Measurements from ENCODE around the gene EFNA1. TPM values are rescaled to one million over a fixed set of nuclear protein-coding genes. Genes with fewer than 3 reads are reported as not detected.

EFNA1 gene
- total and polyA plus RNA-seq, 2 donors (not counting 3 experiments of a cell fraction or from before 2014, with no cell fraction given), result 107 to 289 TPM

GRCh38 chr1:155127967-155128754, 485 bp downstream of the EFNA1 start:
- H3K36me3 ChIP-seq (ENCODE audit: control insufficient read depth in 2 of 2, extremely low read depth in 1 of 2, insufficient read depth in 2 of 2, low read length in 2 of 2), result peaks cover 10 to 19% of the 10 kb centered on the region in 2 experiments
- ChIA-PET POLR2A (interaction anchor here (0.9 kb wide), 1 partner anchor 39 kb away, joined by 4 read pairs; no protein-coding TSS in a partner anchor), CTCF (interaction anchor here (1.0 to 15.5 kb wide), 8 partner anchors 10 to 65 kb away, joined by 3 to 204 read pairs (median 6); partner anchors contain the start of gene KRTCAP2)
- no peaks in the 10 kb centered on the region for H3K9me1 ChIP-seq (replicated peaks; ENCODE audit: control insufficient read depth, extremely low read depth, insufficient read depth, low read length)
- FAIRE-seq, result no peak
- H2AFZ ChIP-seq (ENCODE audit: low read depth, low read length), result peak overlapping the region; percentile 30
- H3K4me2 ChIP-seq (ENCODE audit: insufficient read depth, low read length), result peak overlapping the region; percentile 87
- peak overlapping the region; percentile 68 for H3K27ac ChIP-seq (ENCODE audit: insufficient read depth, low read depth, low read length)
- TF ChIP-seq GATA2 (IDR thresholded peaks at IDR 0.05; ENCODE audit: insufficient read depth, insufficient read length, low read depth, low read length) (no peak), MYC (IDR thresholded peaks at IDR 0.05; ENCODE audit: low read depth, low read length) (no peak), EZH2 (IDR thresholded peaks at IDR 0.05; ENCODE audit: borderline replicate concordance, low read depth, low read length, severe bottlenecking) (no peak), POLR2AphosphoS5 (IDR thresholded peaks at IDR 0.05; ENCODE audit: insufficient read depth, low read depth, low read length) (peak; percentile 6)
- H3K9me3 ChIP-seq (replicated peaks; ENCODE audit: control insufficient read depth, insufficient read depth, low read length), result no peaks in the 10 kb centered on the region
- BruUV-seq (replicated peaks), result TSS peak; percentile 73
- intact Hi-C loops (cut with micrococcal nuclease), result loop anchor here (1.0 to 5.0 kb wide), 4 partner anchors 7 to 156 kb away; partner anchors contain the start of genes CKS1B, DPM3, SHC1 and SLC50A1
- dilution Hi-C loops (cut with MboI; ENCODE audit: extremely low pct_ligation_motif_present, low sequenced_read_pairs), result no loop called here
- no peaks in the 10 kb centered on the region for H3K27me3 ChIP-seq (ENCODE audit: control insufficient read depth in 2 of 2, insufficient read depth in 2 of 2, low read length in 2 of 2)
- peaks cover 29% of the 10 kb centered on the region for H3K79me2 ChIP-seq (ENCODE audit: control insufficient read depth, insufficient read depth, low read length)
- H3K4me1 ChIP-seq (ENCODE audit: control insufficient read depth, extremely low read depth, insufficient read depth, low read length), result peaks cover 59% of the 10 kb centered on the region
- peak; percentile 29 for DNase-seq (ENCODE audit: low read depth, low spot score)
- H4K20me1 ChIP-seq (replicated peaks; ENCODE audit: control insufficient read depth, extremely low read depth, insufficient read depth, low read length), result no peaks in the 10 kb centered on the region
- H3K4me3 ChIP-seq (replicated peaks in 1 of 3; ENCODE audit: insufficient read depth in 1 of 3, low read depth in 1 of 3, low read length in 3 of 3), result peak overlapping the region; percentile 51 to 95 (median 91)
- peak overlapping the region; percentile 92 for H3K9ac ChIP-seq (replicated peaks; ENCODE audit: extremely low read depth, insufficient read depth, low read length)
